Measurements from ENCODE around the gene SHANK1. TPM values are rescaled to one million over a fixed set of nuclear protein-coding genes. Genes with fewer than 3 reads are reported as not detected.

The SHANK1 gene
- total and polyA plus RNA-seq, 2 donors (not counting 3 experiments of a cell fraction or from before 2014, with no cell fraction given): 0.66 to 1.9 TPM

DNA sequence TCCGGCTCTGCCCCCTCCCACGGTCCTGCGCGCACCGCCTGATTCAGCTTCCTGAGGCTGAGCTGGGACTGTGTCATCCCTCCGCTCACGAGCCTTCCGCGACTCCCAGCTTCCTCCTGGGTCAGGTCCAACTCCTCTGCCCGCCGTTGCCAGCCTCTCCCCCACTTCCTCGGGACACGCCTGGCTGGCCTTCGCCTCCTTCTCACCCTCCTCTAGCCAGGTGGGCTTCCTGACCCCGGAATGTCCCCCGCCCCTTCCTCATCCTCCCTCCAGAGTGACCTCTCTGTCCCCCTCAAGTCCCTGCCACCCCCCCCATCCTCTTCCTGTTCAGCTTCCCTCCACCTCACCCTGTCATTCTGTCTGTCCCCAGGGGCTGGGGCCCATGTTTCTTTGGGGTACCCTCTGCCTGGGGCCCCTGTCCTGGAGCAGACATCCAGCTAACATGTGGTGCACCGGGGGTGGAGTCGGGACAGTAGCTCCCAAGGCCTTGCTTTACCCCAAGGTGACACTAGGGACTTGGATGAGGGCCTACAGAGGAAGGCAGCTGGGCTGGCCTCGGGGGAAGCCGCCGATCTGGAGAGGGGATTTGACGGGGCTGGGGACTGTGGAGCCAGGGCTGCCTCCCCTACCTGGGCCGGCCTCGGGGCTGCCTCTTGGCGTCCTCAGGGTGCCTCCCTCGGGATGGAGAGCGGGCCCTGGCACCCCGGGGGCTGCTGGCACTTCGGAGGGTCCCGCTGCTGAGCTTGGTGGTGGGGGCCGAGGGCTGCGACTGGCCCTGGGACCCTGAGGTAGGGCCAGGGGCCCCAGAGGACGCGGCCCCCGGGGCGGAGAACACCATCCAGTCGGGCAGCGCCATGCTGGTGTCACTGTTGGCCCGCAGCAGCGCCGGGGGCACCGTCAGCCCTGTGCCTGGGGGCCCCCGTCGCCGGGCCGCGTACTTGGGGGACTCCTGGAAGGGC is 16.5 kb downstream of the SHANK1 start:
- TF ChIP-seq EZH2 (IDR thresholded peaks at IDR 0.05; ENCODE audit: borderline replicate concordance, low read depth, low read length, severe bottlenecking) (no peak), GATA2 (IDR thresholded peaks at IDR 0.05; ENCODE audit: insufficient read depth, insufficient read length, low read depth, low read length) (no peak), FOS (IDR thresholded peaks at IDR 0.05; ENCODE audit: borderline replicate concordance, insufficient read depth, low read length) (peak; percentile 94), POLR2AphosphoS5 (IDR thresholded peaks at IDR 0.05; ENCODE audit: insufficient read depth, low read depth, low read length) (peak; percentile 88), POLR2A (IDR thresholded peaks at IDR 0.05; ENCODE audit: low read depth, low read length) (no peak), MYC (IDR thresholded peaks at IDR 0.05; ENCODE audit: low read depth, low read length) (no peak), JUN (IDR thresholded peaks at IDR 0.05; ENCODE audit: borderline replicate concordance, insufficient read depth, insufficient read length, low read depth) (no peak)
- TF ChIP-seq, protein P1, sequence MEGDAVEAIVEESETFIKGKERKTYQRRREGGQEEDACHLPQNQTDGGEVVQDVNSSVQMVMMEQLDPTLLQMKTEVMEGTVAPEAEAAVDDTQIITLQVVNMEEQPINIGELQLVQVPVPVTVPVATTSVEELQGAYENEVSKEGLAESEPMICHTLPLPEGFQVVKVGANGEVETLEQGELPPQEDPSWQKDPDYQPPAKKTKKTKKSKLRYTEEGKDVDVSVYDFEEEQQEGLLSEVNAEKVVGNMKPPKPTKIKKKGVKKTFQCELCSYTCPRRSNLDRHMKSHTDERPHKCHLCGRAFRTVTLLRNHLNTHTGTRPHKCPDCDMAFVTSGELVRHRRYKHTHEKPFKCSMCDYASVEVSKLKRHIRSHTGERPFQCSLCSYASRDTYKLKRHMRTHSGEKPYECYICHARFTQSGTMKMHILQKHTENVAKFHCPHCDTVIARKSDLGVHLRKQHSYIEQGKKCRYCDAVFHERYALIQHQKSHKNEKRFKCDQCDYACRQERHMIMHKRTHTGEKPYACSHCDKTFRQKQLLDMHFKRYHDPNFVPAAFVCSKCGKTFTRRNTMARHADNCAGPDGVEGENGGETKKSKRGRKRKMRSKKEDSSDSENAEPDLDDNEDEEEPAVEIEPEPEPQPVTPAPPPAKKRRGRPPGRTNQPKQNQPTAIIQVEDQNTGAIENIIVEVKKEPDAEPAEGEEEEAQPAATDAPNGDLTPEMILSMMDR (IDR thresholded peaks at IDR 0.05; ENCODE audit: extremely low read depth in 1 of 2, insufficient read depth in 1 of 2, low read depth in 1 of 2, low read length in 2 of 2): no peak
- TF ChIP-seq, protein P2, sequence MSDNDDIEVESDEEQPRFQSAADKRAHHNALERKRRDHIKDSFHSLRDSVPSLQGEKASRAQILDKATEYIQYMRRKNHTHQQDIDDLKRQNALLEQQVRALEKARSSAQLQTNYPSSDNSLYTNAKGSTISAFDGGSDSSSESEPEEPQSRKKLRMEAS (IDR thresholded peaks at IDR 0.05; ENCODE audit: insufficient read depth, insufficient read length): no peak
- TSS peak; percentile 54 for BruUV-seq (replicated peaks)
- Histone ChIP-seq H3K9me1 (replicated peaks; ENCODE audit: control insufficient read depth, extremely low read depth, insufficient read depth, low read length) (no peaks in the 10 kb centered on the region), H2AFZ (ENCODE audit: low read depth, low read length) (peak overlapping the region; percentile 69), H3K27me3 (ENCODE audit: control insufficient read depth in 2 of 2, insufficient read depth in 2 of 2, low read length in 2 of 2) (no peaks in the 10 kb centered on the region), H3K79me2 (ENCODE audit: control insufficient read depth, insufficient read depth, low read length) (no peaks in the 10 kb centered on the region), H4K20me1 (replicated peaks; ENCODE audit: control insufficient read depth, extremely low read depth, insufficient read depth, low read length) (no peaks in the 10 kb centered on the region), H3K9me3 (replicated peaks; ENCODE audit: control insufficient read depth, insufficient read depth, low read length) (no peaks in the 10 kb centered on the region), H3K36me3 (ENCODE audit: control insufficient read depth in 2 of 2, extremely low read depth in 1 of 2, insufficient read depth in 2 of 2, low read length in 2 of 2) (no peaks in the 10 kb centered on the region), H3K9ac (replicated peaks; ENCODE audit: extremely low read depth, insufficient read depth, low read length) (no peak overlapping the region), H3K4me3 (replicated peaks in 1 of 3; ENCODE audit: insufficient read depth in 1 of 3, low read depth in 1 of 3, low read length in 3 of 3) (no peak overlapping the region), H3K27ac (ENCODE audit: insufficient read depth, low read depth, low read length) (peak overlapping the region; percentile 34), H3K4me1 (ENCODE audit: control insufficient read depth, extremely low read depth, insufficient read depth, low read length) (peaks cover 18% of the 10 kb centered on the region), H3K4me2 (ENCODE audit: insufficient read depth, low read length) (no peak overlapping the region)
- FAIRE-seq (peak; percentile 90), DNase-seq (ENCODE audit: low read depth, low spot score) (peak; percentile 52)
- CTCF ChIA-PET: interaction anchor here (0.6 to 5.7 kb wide), 20 partner anchors 8 to 733 kb away, joined by 3 to 116 read pairs (median 4); partner anchors contain the start of gene CLEC11A
- intact Hi-C loops (cut with micrococcal nuclease): no loop called here
- dilution Hi-C loops (cut with MboI; ENCODE audit: extremely low pct_ligation_motif_present, low sequenced_read_pairs): no loop called here
- POLR2A ChIA-PET: interaction anchor here (0.9 kb wide), 1 partner anchor 89 kb away, joined by 3 read pairs; no protein-coding TSS in a partner anchor

Data from endothelial cell of umbilical vein (primary cell).